Adrenal gland (tissue), 12 donors: Measurements from ENCODE around the gene MMS22L. TPM values are rescaled to one million over a fixed set of nuclear protein-coding genes. Genes with fewer than 3 reads are reported as not detected.
"Not testable (repeated sequence)": the region's sequence is repeated elsewhere in the genome, so short reads cannot be mapped to it uniquely, and the experiment has no call there.

ENCODE experiments used
- DNase-seq, 7 donors: peaks; one replicate each; pipeline ENCODE4 v3.0.0-alpha.2; 2019 to 2020
- H3K27ac ChIP-seq, 5 donors: fragments of 200-600 bp; sonication (generic) in 4 of 5; 1 replicate in 3 of 5; 2 replicates in 2 of 5; pipeline versions ENCODE4 v1.5.1 to v1.8.0; 2016 to 2020; ENCODE audit warnings: mild to moderate bottlenecking in 1 of 5
- H3K27me3 ChIP-seq: fragments of 200-600 bp; 2 replicates; pipeline ENCODE4 v1.8.0; 2021
- H3K36me3 ChIP-seq, 2 donors: fragments of 200-600 bp; replicated peaks in 1 of 2; 1 replicate in 1 of 2; 2 replicates in 1 of 2; pipeline versions ENCODE4 v1.5.1 to v1.8.0; 2018 to 2022
- H3K4me1 ChIP-seq, 2 donors: fragments of 200-600 bp; replicated peaks in 1 of 2; 1 replicate in 1 of 2; 2 replicates in 1 of 2; pipeline versions ENCODE4 v1.5.1 to v1.8.0; 2018 to 2021
- H3K4me3 ChIP-seq, 4 donors: fragments of 200-600 bp; sonication (generic) in 3 of 4; one replicate each; pipeline ENCODE4 v1.5.1; 2016 to 2018
- H3K9me3 ChIP-seq, 3 donors: fragments of 200-600 bp; sonication (generic) in 1 of 3; replicated peaks in 1 of 3; 1 replicate in 2 of 3; 2 replicates in 1 of 3; pipeline versions ENCODE4 v1.5.1 to v1.8.0; 2016 to 2021
- POLR2A ChIP-seq, 2 donors: fragments of 450-650 bp; IDR thresholded peaks; one replicate each; pipeline ENCODE4 v1.6.1; 2017; ENCODE audit warnings: antibody characterized with exemption in 2 of 2, mild to moderate bottlenecking in 2 of 2, moderate library complexity in 1 of 2
- WGBS, 4 donors: extraction: QIAGEN DNeasy Blood & Tissue Kit in 2 of 4; methylation state at CpG; one replicate each; pipeline versions ENCODE4 v1.1.5 to v1.1.7; 2013 to 2017; 5-methylcytosine and 5-hydroxymethylcytosine counted together
- intact Hi-C, 2 donors: fragments of 100-400 bp; cut with DNase I; formaldehyde crosslinking; loops; one replicate each; pipeline versions ENCODE4 v1.14.1 to v1.15.0; 2022 to 2023
- polyA plus RNA-seq, 3 donors: library from polyadenylated mRNA; stranded (reverse); fragments of 200-250 nt in 2 of 3; fragments of 350-450 nt in 1 of 3; fragmentation: Illumina TruSeq in 1 of 3; extraction: RNeasy Lipid Tissue Mini Kit (QIAGEN cat#74804) in 1 of 3; gene quantifications; one replicate each; pipeline ENCODE4 v1.2.3, GENCODE V29; 2013 to 2014
- total RNA-seq, 9 donors: library from RNA; depleted of rRNA in 4 of 9; stranded (reverse); fragments of >200 nt in 4 of 9; fragments of 120-200 nt in 1 of 9; fragmentation: NEBNext Ultra II Directional in 1 of 9; extraction: Animal tissue kit (Norgen Biotek cat#: 25700) in 1 of 9; gene quantifications; one replicate each; pipeline versions ENCODE4 v1.1.0 to v1.2.4, GENCODE V29; 2013 to 2023
- TF ChIP-seq, protein P1 (sequence below), 6 experiments: fragments of 450-650 bp in 4 of 6; fragments of 200-600 bp in 2 of 6; sonication (generic) in 1 of 6; IDR thresholded peaks; 1 replicate in 5 of 6; 2 replicates in 1 of 6; pipeline versions ENCODE4 v1.5.1 to v1.8.0; 2016 to 2021; ENCODE audit warnings: antibody characterized with exemption in 6 of 6, mild to moderate bottlenecking in 2 of 6, moderate library complexity in 1 of 6
- donor health status: healthy with polysubstance abuse.
- donor health status: Bipolar disorder and iron deficiency.
- donor health status: DM: yes; HTN: yes; CAD: no.
- donor health status: DM: no; HTN: no; CAD: no.
- donor health status: DM: no; HTN: no; CAD: no.
- donor health status: DM: yes; HTN: yes; CAD: no.

MMS22L gene
- total and polyA plus RNA-seq, 12 donors, result 0.97 to 12.7 (median 5.9) TPM

- no peak for DNase-seq
- no peak overlapping the region for H3K4me3 ChIP-seq
- H3K36me3 ChIP-seq, result no peaks in the 10 kb centered on the region
- no peaks in the 10 kb centered on the region for H3K27me3 ChIP-seq
- no peak overlapping the region for H3K27ac ChIP-seq
- intact Hi-C loops, result no loop called here
- TF ChIP-seq, protein P1, sequence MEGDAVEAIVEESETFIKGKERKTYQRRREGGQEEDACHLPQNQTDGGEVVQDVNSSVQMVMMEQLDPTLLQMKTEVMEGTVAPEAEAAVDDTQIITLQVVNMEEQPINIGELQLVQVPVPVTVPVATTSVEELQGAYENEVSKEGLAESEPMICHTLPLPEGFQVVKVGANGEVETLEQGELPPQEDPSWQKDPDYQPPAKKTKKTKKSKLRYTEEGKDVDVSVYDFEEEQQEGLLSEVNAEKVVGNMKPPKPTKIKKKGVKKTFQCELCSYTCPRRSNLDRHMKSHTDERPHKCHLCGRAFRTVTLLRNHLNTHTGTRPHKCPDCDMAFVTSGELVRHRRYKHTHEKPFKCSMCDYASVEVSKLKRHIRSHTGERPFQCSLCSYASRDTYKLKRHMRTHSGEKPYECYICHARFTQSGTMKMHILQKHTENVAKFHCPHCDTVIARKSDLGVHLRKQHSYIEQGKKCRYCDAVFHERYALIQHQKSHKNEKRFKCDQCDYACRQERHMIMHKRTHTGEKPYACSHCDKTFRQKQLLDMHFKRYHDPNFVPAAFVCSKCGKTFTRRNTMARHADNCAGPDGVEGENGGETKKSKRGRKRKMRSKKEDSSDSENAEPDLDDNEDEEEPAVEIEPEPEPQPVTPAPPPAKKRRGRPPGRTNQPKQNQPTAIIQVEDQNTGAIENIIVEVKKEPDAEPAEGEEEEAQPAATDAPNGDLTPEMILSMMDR (IDR thresholded peaks at IDR 0.05), result no peak
- TF ChIP-seq POLR2A (IDR thresholded peaks at IDR 0.05), result no peak
- H3K4me1 ChIP-seq, result no peaks in the 10 kb centered on the region
- H3K9me3 ChIP-seq, result no peaks in the 10 kb centered on the region
These were observed 122.7 kb downstream of the MMS22L start for GRCh38 chr6:97160280-97160679.

- H3K27ac ChIP-seq, DNase-seq, H3K4me1 ChIP-seq, H3K4me3 ChIP-seq, intact Hi-C loops, H3K27me3 ChIP-seq, H3K9me3 ChIP-seq, H3K36me3 ChIP-seq: not testable (repeated sequence)
- 97 to 100% (median 98%) methylated on average over 5 of the region's 5 CpGs for WGBS, 4 donors
These were observed 127.6 kb downstream of the MMS22L start for GRCh38 chr6:97155447-97155846.

- Histone ChIP-seq H3K36me3 (no peaks in the 10 kb centered on the region), H3K9me3 (no peaks in the 10 kb centered on the region), H3K4me1 (no peaks in the 10 kb centered on the region), H3K27me3 (no peaks in the 10 kb centered on the region), H3K27ac (no peak overlapping the region), H3K4me3 (no peak overlapping the region)
- TF ChIP-seq, protein P1 (IDR thresholded peaks at IDR 0.05), result no peak
- TF ChIP-seq POLR2A (IDR thresholded peaks at IDR 0.05), result no peak
- intact Hi-C loops, result no loop called here
- no peak for DNase-seq
- WGBS, 4 donors, result 94 to 98% (median 95%) methylated on average over 3 of the region's 3 CpGs
These were observed 129.0 kb downstream of the MMS22L start for GRCh38 chr6:97154015-97154414.

DNA sequence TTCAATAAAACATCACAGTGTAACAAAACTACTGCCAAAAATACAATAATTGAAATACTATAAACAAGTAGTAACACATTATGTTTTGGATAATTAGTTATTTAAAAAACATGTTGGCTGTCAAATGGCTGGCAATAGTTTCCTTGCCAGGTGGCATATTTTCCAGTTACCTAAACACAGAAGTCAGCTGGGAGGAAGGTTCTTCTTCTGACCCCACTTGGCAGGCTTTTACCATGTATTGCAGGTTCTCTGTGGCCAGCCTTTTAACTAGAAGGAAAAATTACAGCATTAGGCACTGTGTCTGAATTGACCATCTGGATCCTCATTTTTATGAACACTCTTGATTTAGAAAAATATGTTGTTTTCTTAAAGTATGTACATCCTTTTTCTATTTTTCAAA, 131.4 kb downstream of the MMS22L start:
- no peak overlapping the region for H3K27ac ChIP-seq
- H3K27me3 ChIP-seq, result no peaks in the 10 kb centered on the region
- H3K4me1 ChIP-seq, result no peaks in the 10 kb centered on the region
- TF ChIP-seq, protein P1 (IDR thresholded peaks at IDR 0.05), result no peak
- no peak for TF ChIP-seq POLR2A (IDR thresholded peaks at IDR 0.05)
- H3K4me3 ChIP-seq, result no peak overlapping the region
- no peaks in the 10 kb centered on the region for H3K36me3 ChIP-seq
- intact Hi-C loops, result no loop called here
- no peaks in the 10 kb centered on the region for H3K9me3 ChIP-seq
- no peak for DNase-seq

GRCh38 chr6:97150932-97151331, 132.1 kb downstream of the MMS22L start:
- no peak overlapping the region for H3K27ac ChIP-seq
- intact Hi-C loops, result no loop called here
- 94 to 98% (median 97%) methylated on average over 3 of the region's 3 CpGs for WGBS, 4 donors
- H3K9me3 ChIP-seq, result no peaks in the 10 kb centered on the region
- H3K27me3 ChIP-seq, result no peaks in the 10 kb centered on the region
- no peak for TF ChIP-seq POLR2A (IDR thresholded peaks at IDR 0.05)
- TF ChIP-seq, protein P1 (IDR thresholded peaks at IDR 0.05), result no peak
- DNase-seq, result no peak
- no peaks in the 10 kb centered on the region for H3K4me1 ChIP-seq
- H3K4me3 ChIP-seq, result no peak overlapping the region
- no peaks in the 10 kb centered on the region for H3K36me3 ChIP-seq
